Uterus (tissue), 2 donors: ENCODE measurements around the gene UCHL3.

Source experiments
- CTCF ChIP-seq, 4 experiments: fragments of 200-600 bp in 2 of 4; fragments of 450-650 bp in 2 of 4; sonication (generic) in 2 of 4; IDR thresholded peaks; one replicate each; pipeline ENCODE4 v1.5.1; 2016 to 2019; ENCODE audit warnings: antibody characterized with exemption in 4 of 4, mild to moderate bottlenecking in 2 of 4, moderate library complexity in 1 of 4
- POLR2A ChIP-seq, 2 donors: fragments of 450-650 bp; IDR thresholded peaks; one replicate each; pipeline ENCODE4 v1.6.1; 2016; ENCODE audit warnings: antibody characterized with exemption in 2 of 2, mild to moderate bottlenecking in 1 of 2, moderate library complexity in 1 of 2

- TF ChIP-seq CTCF (IDR thresholded peaks at IDR 0.05) (no peak), POLR2A (IDR thresholded peaks at IDR 0.05) (no peak)
Observed at GRCh38 chr13:75579529-75579928, 29.9 kb downstream of the UCHL3 start.
